Vagina (tissue), 2 donors: ENCODE results near the gene KIF3B. TPM values are rescaled to one million over a fixed set of nuclear protein-coding genes. Genes with fewer than 3 reads are reported as not detected.

Experiments used
- DNase-seq, 2 donors: peaks; one replicate each; pipeline ENCODE4 v3.0.0-alpha.2; 2017; ENCODE audit errors: extremely low spot score in 2 of 2
- H3K27ac ChIP-seq: fragments of 200-600 bp; sonication (generic); one replicate; pipeline ENCODE4 v1.5.1; 2019
- H3K27me3 ChIP-seq: fragments of 200-600 bp; sonication (generic); one replicate; pipeline ENCODE4 v1.5.1; 2019
- H3K36me3 ChIP-seq, 2 donors: fragments of 200-600 bp; sonication (generic); one replicate each; pipeline ENCODE4 v1.5.1; 2017 to 2019
- H3K4me1 ChIP-seq: fragments of 200-600 bp; sonication (generic); one replicate; pipeline ENCODE4 v1.5.1; 2019
- H3K4me3 ChIP-seq, 2 donors: fragments of 200-600 bp; sonication (generic); 1 replicate in 1 of 2; 2 replicates in 1 of 2; pipeline ENCODE4 v1.5.1; 2016 to 2019
- H3K9me3 ChIP-seq: fragments of 200-600 bp; sonication (generic); one replicate; pipeline ENCODE4 v1.5.1; 2019
- POLR2A ChIP-seq, 2 donors: fragments of 450-650 bp; IDR thresholded peaks; one replicate each; pipeline ENCODE4 v1.6.1; 2017; ENCODE audit warnings: antibody characterized with exemption in 2 of 2, mild to moderate bottlenecking in 2 of 2, moderate library complexity in 2 of 2
- POLR2AphosphoS5 ChIP-seq, 2 donors: sonication (generic); formaldehyde crosslinking; IDR thresholded peaks; one replicate each; pipeline ENCODE4 v1.9.0; 2017; ENCODE audit warnings: antibody characterized with exemption in 2 of 2, mild to moderate bottlenecking in 2 of 2, low read depth in 1 of 2; ENCODE audit not compliant: insufficient read depth in 1 of 2
- intact Hi-C: fragments of 100-400 bp; cut with DNase I; formaldehyde crosslinking; loops from one replicate; pipeline ENCODE4 v1.15.1; 2023
- total RNA-seq: library from RNA; depleted of rRNA; stranded (reverse); fragments of >200 nt; gene quantifications from one replicate; pipeline ENCODE4 v1.2.3, GENCODE V29; 2016
- TF ChIP-seq, protein P1 (sequence below), 3 experiments: fragments of 450-650 bp in 2 of 3; fragments of 200-600 bp in 1 of 3; sonication (generic) in 1 of 3; IDR thresholded peaks; one replicate each; pipeline ENCODE4 v1.5.1; 2017 to 2019; ENCODE audit warnings: antibody characterized with exemption in 3 of 3, mild to moderate bottlenecking in 2 of 3, moderate library complexity in 2 of 3

KIF3B gene
- total RNA-seq, 1 donor from 2014 or later = 16.2 TPM

DNA sequence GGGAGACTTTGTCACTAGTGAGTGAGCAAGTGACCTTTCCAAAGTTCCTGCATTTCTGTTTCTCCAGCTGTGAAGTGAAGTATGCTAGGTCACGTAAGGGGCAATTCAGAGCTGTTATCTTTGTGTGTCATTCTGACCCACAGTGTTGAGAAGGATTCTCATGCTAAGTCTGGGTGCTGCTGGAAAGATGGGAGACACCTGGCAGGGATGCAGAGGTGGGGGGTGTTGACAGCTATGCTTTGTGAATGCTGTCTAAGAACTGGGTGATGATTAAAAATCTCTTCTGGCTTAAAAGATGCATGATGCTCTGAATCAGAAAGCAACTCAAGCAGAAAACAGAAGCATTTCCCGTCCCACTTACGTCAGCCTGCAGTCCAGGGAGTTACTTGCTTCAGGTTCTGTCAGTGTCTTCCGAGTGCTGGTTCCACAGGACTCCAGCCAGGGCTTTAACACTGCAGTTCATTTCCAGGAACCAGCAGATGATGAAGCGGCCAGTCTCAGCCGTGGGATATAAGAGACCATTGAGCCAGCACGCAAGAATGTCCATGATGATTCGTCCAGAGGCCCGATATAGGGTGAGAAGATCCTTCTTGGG is 49.7 kb downstream of the KIF3B start:
- DNase-seq = no peak
- H3K27me3 ChIP-seq = no peaks in the 10 kb centered on the region
- no peaks in the 10 kb centered on the region for H3K9me3 ChIP-seq
- H3K27ac ChIP-seq = no peak overlapping the region
- no peak overlapping the region for H3K4me3 ChIP-seq
- intact Hi-C loops = no loop called here
- H3K4me1 ChIP-seq = no peaks in the 10 kb centered on the region
- TF ChIP-seq, protein P1, sequence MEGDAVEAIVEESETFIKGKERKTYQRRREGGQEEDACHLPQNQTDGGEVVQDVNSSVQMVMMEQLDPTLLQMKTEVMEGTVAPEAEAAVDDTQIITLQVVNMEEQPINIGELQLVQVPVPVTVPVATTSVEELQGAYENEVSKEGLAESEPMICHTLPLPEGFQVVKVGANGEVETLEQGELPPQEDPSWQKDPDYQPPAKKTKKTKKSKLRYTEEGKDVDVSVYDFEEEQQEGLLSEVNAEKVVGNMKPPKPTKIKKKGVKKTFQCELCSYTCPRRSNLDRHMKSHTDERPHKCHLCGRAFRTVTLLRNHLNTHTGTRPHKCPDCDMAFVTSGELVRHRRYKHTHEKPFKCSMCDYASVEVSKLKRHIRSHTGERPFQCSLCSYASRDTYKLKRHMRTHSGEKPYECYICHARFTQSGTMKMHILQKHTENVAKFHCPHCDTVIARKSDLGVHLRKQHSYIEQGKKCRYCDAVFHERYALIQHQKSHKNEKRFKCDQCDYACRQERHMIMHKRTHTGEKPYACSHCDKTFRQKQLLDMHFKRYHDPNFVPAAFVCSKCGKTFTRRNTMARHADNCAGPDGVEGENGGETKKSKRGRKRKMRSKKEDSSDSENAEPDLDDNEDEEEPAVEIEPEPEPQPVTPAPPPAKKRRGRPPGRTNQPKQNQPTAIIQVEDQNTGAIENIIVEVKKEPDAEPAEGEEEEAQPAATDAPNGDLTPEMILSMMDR (IDR thresholded peaks at IDR 0.05) = no peak
- TF ChIP-seq POLR2AphosphoS5 (IDR thresholded peaks at IDR 0.05; ENCODE audit: insufficient read depth in 1 of 2, low read depth in 1 of 2) (no peak), POLR2A (IDR thresholded peaks at IDR 0.05) (no peak)
- H3K36me3 ChIP-seq = peaks cover 3 to 14% of the 10 kb centered on the region in 2 donors

DNA sequence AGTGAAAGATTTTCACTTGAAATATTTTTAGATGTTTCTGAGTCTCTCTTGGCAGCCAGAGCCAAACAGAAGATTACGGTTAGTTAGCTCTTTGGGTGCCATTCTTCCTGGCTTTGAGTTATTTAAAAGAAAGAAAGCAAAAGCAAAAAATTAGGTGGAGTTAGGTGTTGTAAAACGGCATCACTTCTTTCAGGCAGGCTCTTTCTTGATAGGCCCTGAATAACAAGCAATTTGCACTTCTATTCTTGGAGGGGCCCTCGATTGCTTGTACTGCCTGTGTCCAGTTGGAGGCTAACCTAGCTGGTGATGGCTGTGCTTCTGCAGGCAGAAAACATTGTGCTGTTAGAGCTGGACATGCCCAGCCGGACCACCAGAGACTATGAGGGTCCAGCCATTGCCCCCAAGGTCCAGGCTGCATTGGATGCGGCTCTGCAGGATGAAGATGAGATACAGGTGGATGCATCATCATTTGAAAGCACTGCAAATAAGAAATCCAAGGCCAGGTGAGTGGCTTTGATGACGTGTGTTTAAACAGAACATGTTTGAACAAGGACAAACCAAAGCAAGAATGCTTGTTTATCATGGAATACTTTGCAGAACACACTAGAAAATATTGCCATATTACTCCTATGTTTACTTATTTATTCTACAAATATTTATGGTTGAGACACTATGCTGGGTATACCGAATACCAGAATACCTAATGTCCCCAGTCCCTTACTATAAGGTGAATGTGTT is 52.5 kb downstream of the KIF3B start:
- H3K4me1 ChIP-seq = no peaks in the 10 kb centered on the region
- intact Hi-C loops = no loop called here
- no peak for DNase-seq
- TF ChIP-seq POLR2AphosphoS5 (IDR thresholded peaks at IDR 0.05; ENCODE audit: insufficient read depth in 1 of 2, low read depth in 1 of 2) = no peak
- no peak for TF ChIP-seq POLR2A (IDR thresholded peaks at IDR 0.05)
- TF ChIP-seq, protein P1 (IDR thresholded peaks at IDR 0.05) = no peak
- no peaks in the 10 kb centered on the region for H3K27me3 ChIP-seq
- no peak overlapping the region for H3K27ac ChIP-seq
- no peaks in the 10 kb centered on the region for H3K9me3 ChIP-seq
- peaks cover 3 to 16% of the 10 kb centered on the region in 2 donors for H3K36me3 ChIP-seq
- no peak overlapping the region for H3K4me3 ChIP-seq

DNA sequence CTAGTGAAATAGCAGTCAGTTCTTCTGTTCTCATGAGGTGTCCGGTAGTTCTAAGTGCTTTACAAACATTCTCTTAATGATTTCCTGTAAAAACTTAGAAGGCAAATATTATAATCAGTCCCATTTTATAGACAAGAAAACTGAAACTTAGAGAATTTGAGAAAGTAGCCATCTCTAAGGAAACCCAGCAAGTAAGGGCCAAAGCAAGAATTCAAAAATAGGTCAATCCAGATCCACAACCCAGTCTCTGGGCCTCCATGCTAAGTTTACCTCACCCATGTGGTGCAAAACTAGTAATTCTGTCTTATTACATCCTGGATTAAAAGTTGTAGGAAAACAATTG is 53.1 kb downstream of the KIF3B start:
- intact Hi-C loops = no loop called here
- H3K36me3 ChIP-seq = peaks cover 3 to 16% of the 10 kb centered on the region in 2 donors
- no peak overlapping the region for H3K4me3 ChIP-seq
- TF ChIP-seq, protein P1 (IDR thresholded peaks at IDR 0.05) = no peak
- TF ChIP-seq POLR2A (IDR thresholded peaks at IDR 0.05) = no peak
- TF ChIP-seq POLR2AphosphoS5 (IDR thresholded peaks at IDR 0.05; ENCODE audit: insufficient read depth in 1 of 2, low read depth in 1 of 2) = no peak
- no peaks in the 10 kb centered on the region for H3K27me3 ChIP-seq
- H3K27ac ChIP-seq = no peak overlapping the region
- no peaks in the 10 kb centered on the region for H3K4me1 ChIP-seq
- DNase-seq = no peak
- H3K9me3 ChIP-seq = no peaks in the 10 kb centered on the region

DNA sequence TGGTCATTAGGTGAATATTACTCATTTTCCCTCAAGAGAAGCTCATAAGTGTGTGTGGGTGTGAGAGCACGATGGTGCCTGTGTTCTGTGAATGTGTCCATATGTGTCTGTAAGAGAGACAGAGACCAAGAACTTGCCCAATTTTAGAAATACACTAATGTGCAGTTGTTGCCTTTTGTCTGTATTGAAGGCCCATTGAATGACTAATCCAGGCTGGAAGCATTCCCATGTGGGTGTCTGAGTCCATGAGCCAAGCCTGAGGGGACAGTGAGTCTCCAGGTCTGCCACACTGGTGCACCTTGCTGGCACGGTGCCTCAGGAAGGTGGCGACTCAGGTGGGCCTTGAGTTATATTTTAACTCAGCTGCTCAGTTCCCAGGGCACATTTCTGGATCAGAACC is 55.2 kb downstream of the KIF3B start:
- no peak for DNase-seq
- intact Hi-C loops = no loop called here
- Histone ChIP-seq H3K27me3 (no peaks in the 10 kb centered on the region), H3K4me1 (no peaks in the 10 kb centered on the region), H3K36me3 (peaks cover 3 to 14% of the 10 kb centered on the region in 2 donors), H3K9me3 (no peaks in the 10 kb centered on the region), H3K4me3 (no peak overlapping the region), H3K27ac (no peak overlapping the region)
- TF ChIP-seq, protein P1 (IDR thresholded peaks at IDR 0.05) = no peak
- TF ChIP-seq POLR2A (IDR thresholded peaks at IDR 0.05) = no peak
- TF ChIP-seq POLR2AphosphoS5 (IDR thresholded peaks at IDR 0.05; ENCODE audit: insufficient read depth in 1 of 2, low read depth in 1 of 2) = no peak
